ENCODE measurements around the gene LY86. TPM values are rescaled to one million over a fixed set of nuclear protein-coding genes. Genes with fewer than 3 reads are reported as not detected.

The LY86 gene
- total and polyA plus RNA-seq, 9 donors = 1.3 to 13.8 (median 2.3) TPM

DNA sequence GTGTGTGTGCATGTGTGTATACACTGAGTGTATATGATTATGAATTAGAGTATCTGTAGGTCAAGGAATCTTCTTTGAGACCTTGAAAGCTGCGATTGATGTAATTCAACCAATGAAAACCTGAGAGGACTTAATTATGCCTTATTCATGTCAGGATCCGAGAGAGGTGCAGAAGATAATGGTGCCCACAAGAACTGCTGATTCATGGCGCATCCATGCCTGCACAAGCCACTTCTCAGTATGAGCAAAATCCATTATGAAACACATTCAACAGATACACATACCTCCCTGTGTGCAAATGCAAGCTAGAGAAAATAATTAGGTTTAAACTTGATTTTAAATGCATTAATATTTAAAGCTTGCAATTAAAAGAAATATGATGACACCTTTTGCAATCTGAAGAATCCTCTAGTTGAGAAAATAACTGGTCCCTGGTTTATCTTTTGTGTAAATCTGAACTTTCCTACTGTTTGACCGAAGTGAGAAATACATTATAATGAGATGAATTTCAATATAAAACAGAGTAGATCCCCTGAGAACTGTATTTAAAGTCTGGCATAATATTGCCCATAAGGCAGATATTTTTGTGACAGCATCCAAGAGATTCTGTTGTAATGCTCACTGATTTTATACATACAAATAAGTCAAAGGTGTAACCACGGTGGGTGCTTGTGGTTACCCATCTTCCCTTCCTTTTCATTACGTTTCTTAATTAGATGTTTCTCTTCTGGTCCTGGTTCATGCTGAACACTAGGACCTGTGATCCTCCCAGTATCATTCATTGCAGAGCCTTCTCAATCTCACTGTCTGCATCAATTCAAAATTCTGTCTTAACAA is 45.6 kb downstream of the LY86 start:
- Histone ChIP-seq H3K27ac (no peak overlapping the region), H3K27me3 (no peaks in the 10 kb centered on the region), H3K4me3 (no peak overlapping the region), H3K36me3 (no peaks in the 10 kb centered on the region), H3K4me1 (ENCODE audit: insufficient read depth) (no peaks in the 10 kb centered on the region), H3K9me3 (no peaks in the 10 kb centered on the region)
- intact Hi-C loops (cut with DNase I) = no loop called here
- TF ChIP-seq POLR2A (IDR thresholded peaks at IDR 0.05) (no peak), EP300 (IDR thresholded peaks at IDR 0.05) (no peak)
- TF ChIP-seq, protein P1, sequence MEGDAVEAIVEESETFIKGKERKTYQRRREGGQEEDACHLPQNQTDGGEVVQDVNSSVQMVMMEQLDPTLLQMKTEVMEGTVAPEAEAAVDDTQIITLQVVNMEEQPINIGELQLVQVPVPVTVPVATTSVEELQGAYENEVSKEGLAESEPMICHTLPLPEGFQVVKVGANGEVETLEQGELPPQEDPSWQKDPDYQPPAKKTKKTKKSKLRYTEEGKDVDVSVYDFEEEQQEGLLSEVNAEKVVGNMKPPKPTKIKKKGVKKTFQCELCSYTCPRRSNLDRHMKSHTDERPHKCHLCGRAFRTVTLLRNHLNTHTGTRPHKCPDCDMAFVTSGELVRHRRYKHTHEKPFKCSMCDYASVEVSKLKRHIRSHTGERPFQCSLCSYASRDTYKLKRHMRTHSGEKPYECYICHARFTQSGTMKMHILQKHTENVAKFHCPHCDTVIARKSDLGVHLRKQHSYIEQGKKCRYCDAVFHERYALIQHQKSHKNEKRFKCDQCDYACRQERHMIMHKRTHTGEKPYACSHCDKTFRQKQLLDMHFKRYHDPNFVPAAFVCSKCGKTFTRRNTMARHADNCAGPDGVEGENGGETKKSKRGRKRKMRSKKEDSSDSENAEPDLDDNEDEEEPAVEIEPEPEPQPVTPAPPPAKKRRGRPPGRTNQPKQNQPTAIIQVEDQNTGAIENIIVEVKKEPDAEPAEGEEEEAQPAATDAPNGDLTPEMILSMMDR (IDR thresholded peaks at IDR 0.05) = no peak
- WGBS, 3 donors = 76 to 86% (median 84%) methylated on average over 6 of the region's 6 CpGs
- no peak for DNase-seq

DNA sequence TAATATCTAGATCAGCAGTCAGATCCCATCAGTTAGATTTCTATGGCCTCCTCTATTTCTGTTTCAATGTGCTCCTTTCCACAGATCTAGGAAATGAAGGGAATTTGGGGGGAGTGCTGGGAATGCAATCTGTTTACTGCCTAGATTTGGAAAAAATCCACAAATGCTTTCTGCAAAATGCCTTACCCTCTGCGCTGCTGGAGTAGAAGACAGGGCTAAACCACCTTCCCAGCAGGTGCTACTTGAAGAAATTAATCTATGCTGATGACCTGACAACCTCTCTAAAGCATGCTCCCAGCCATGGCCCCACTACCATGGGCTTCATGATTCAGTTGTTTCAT is 46.2 kb downstream of the LY86 start:
- Histone ChIP-seq H3K4me1 (ENCODE audit: insufficient read depth) (no peaks in the 10 kb centered on the region), H3K9me3 (no peaks in the 10 kb centered on the region), H3K4me3 (no peak overlapping the region), H3K27me3 (no peaks in the 10 kb centered on the region), H3K27ac (no peak overlapping the region), H3K36me3 (no peaks in the 10 kb centered on the region)
- no peak for TF ChIP-seq EP300 (IDR thresholded peaks at IDR 0.05)
- TF ChIP-seq, protein P1 (IDR thresholded peaks at IDR 0.05) = no peak
- TF ChIP-seq POLR2A (IDR thresholded peaks at IDR 0.05) = no peak
- no peak for DNase-seq
- intact Hi-C loops (cut with DNase I) = no loop called here
- 23 to 61% (median 35%) methylated on average over 1 of the region's 1 CpG for WGBS, 3 donors

DNA sequence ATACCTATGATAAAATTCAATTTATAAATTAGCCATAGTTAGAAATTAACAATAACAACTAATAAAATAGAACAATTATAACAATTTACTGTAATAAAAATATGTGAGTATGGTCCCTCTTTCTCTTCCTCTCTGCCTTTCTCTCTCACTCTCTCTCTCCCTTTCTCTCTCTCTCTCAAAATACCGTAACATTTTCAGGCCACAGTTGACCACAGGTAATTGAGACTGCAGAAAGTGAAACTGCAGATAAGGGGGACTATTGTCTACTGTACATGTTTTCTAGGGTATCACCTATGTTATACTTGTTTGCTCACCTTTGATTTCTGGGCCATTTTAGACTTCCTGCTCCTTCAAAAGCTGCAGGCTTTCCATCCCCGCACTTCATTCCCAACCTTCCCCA is 46.8 kb downstream of the LY86 start:
- TF ChIP-seq, protein P1 (IDR thresholded peaks at IDR 0.05) = no peak
- TF ChIP-seq EP300 (IDR thresholded peaks at IDR 0.05) (no peak), POLR2A (IDR thresholded peaks at IDR 0.05) (no peak)
- H3K27me3 ChIP-seq = no peaks in the 10 kb centered on the region
- intact Hi-C loops (cut with DNase I) = no loop called here
- no peaks in the 10 kb centered on the region for H3K4me1 ChIP-seq (ENCODE audit: insufficient read depth)
- H3K36me3 ChIP-seq = no peaks in the 10 kb centered on the region
- no peaks in the 10 kb centered on the region for H3K9me3 ChIP-seq
- WGBS, 3 donors = 88 to 92% (median 88%) methylated on average over 2 of the region's 2 CpGs
- DNase-seq = no peak
- no peak overlapping the region for H3K27ac ChIP-seq
- H3K4me3 ChIP-seq = no peak overlapping the region

DNA sequence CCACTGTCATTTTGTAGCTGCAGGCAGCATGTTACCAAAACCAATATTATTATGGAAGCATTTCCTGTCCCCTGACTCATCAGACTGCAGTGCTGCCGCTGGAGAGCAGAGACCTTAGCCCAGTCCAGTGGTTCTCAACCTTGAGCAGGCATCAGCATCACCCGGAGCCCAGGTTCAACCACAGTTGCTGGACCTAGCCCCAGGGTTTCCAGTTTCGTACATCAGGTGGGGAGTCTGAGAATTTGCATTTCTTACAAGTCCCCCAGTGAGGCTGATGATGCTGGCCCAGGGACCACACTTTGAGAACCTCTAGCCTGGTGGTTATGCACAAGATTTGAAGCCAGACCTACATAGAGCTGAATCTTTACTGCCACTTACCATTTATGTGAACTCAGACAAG is 47.3 kb downstream of the LY86 start:
- TF ChIP-seq POLR2A (IDR thresholded peaks at IDR 0.05) (no peak), EP300 (IDR thresholded peaks at IDR 0.05) (no peak)
- TF ChIP-seq, protein P1 (IDR thresholded peaks at IDR 0.05) = no peak
- no peaks in the 10 kb centered on the region for H3K36me3 ChIP-seq
- no peaks in the 10 kb centered on the region for H3K9me3 ChIP-seq
- intact Hi-C loops (cut with DNase I) = no loop called here
- 86 to 100% (median 95%) methylated on average over 3 of the region's 3 CpGs for WGBS, 3 donors
- no peaks in the 10 kb centered on the region for H3K4me1 ChIP-seq (ENCODE audit: insufficient read depth)
- no peak for DNase-seq
- no peak overlapping the region for H3K4me3 ChIP-seq
- H3K27me3 ChIP-seq = no peaks in the 10 kb centered on the region
- no peak overlapping the region for H3K27ac ChIP-seq
